Lower leg skin (tissue), 3 donors: Measurements from ENCODE around the gene PODXL2.

Experiments
- POLR2A ChIP-seq, 2 donors: fragments of 450-650 bp; IDR thresholded peaks; one replicate each; pipeline ENCODE4 v1.6.1; 2016 to 2017; ENCODE audit warnings: antibody characterized with exemption in 2 of 2, mild to moderate bottlenecking in 1 of 2, moderate library complexity in 1 of 2
- TF ChIP-seq, protein P1 (sequence below), 3 donors: fragments of 450-650 bp; IDR thresholded peaks; one replicate each; pipeline ENCODE4 v1.5.1; 2016; ENCODE audit warnings: antibody characterized with exemption in 3 of 3, mild to moderate bottlenecking in 3 of 3, moderate library complexity in 2 of 3

DNA sequence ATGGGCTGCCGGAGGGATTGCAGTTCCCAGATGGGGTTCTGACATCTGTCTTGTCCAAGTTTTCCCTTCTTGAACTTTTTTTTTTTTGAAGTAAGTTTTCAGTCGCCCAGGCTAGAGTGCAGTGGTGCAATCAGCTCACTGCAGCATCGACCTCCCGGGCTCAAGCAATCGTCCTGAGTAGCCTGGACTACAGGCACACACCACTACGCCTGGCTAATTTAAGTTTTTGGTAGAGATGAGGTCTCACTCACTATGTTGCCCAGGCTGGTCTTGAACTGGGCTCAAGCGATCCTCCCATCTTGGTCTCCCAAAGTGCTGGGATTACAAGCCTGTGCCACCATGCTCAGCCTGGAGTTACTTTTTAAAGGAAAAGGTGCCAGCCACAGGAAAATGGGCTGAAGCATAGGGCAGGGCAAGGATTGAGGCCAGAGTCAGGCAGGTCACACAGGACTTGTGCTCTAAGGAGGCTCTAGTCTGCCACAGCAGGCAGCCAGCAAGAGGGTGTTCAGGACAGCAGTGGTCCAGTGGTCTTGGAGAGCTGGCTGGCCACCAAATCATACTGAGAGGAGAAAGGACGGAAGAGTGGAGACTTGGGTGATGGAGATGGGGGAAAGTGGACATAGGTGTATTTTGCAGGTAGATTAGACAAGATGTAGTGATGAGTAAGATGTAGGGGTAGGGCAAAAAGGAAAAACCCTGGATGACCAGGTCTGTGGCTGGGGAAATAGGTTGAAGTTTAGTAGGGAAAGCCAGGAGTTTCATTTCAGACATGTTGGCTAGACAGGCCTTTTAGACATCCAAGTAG lies 6.0 kb upstream of the PODXL2 start:
- TF ChIP-seq, protein P1, sequence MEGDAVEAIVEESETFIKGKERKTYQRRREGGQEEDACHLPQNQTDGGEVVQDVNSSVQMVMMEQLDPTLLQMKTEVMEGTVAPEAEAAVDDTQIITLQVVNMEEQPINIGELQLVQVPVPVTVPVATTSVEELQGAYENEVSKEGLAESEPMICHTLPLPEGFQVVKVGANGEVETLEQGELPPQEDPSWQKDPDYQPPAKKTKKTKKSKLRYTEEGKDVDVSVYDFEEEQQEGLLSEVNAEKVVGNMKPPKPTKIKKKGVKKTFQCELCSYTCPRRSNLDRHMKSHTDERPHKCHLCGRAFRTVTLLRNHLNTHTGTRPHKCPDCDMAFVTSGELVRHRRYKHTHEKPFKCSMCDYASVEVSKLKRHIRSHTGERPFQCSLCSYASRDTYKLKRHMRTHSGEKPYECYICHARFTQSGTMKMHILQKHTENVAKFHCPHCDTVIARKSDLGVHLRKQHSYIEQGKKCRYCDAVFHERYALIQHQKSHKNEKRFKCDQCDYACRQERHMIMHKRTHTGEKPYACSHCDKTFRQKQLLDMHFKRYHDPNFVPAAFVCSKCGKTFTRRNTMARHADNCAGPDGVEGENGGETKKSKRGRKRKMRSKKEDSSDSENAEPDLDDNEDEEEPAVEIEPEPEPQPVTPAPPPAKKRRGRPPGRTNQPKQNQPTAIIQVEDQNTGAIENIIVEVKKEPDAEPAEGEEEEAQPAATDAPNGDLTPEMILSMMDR (IDR thresholded peaks at IDR 0.05): no peak
- no peak for TF ChIP-seq POLR2A (IDR thresholded peaks at IDR 0.05)
